HEK293 (cell line): ENCODE data around the gene GMPR.

Source experiments
- CTCF ChIA-PET: fragments of 350-600 bp; formaldehyde crosslinking; extraction: SDS; loops from one replicate; lab custom pipeline; 2021; ENCODE audit warnings: antibody characterized with exemption; lab: Yijun Ruan, JAX
- POLR2A ChIA-PET: fragments of 300-600 bp; formaldehyde crosslinking; extraction: SDS; loops from one replicate; lab custom pipeline; 2020; ENCODE audit warnings: antibody characterized with exemption, inconsistent platforms; lab: Yijun Ruan, JAX
- H3K27ac ChIP-seq: fragments of 200-500 bp; sonication (Bioruptor generic); 2 replicates; pipeline ENCODE4 v1.5.1; 2014; ENCODE audit warnings: low read depth, low read length, control low read depth, inconsistent platforms; ENCODE audit errors: extremely low read depth
- H3K36me3 ChIP-seq, 2 experiments: fragments of 200-500 bp in 1 of 2; sonication (Bioruptor generic) in 1 of 2; 1 replicate in 1 of 2; 2 replicates in 1 of 2; pipeline ENCODE4 v1.5.1; 2014 to 2017; ENCODE audit warnings: inconsistent platforms in 2 of 2, low read length in 2 of 2; ENCODE audit not compliant: control insufficient read depth in 2 of 2, insufficient read depth in 1 of 2
- H3K4me1 ChIP-seq: fragments of 200-500 bp; sonication (Bioruptor generic); 2 replicates; pipeline ENCODE4 v1.5.1; 2014; ENCODE audit warnings: mild to moderate bottlenecking, low read length, inconsistent platforms; ENCODE audit not compliant: control insufficient read depth, insufficient read depth
- H3K4me3 ChIP-seq: 2 replicates; pipeline ENCODE4 v1.5.1; 2011; ENCODE audit warnings: low read depth, mild to moderate bottlenecking, control low read depth, low read length, moderate library complexity
- H3K9me3 ChIP-seq: fragments of 200-500 bp; sonication (Bioruptor generic); 2 replicates; pipeline ENCODE4 v1.5.1; 2014; ENCODE audit warnings: low read depth, low read length, inconsistent platforms; ENCODE audit not compliant: control insufficient read depth, insufficient read depth
- BCL11B ChIP-seq: fragments of 450-650 bp; formaldehyde crosslinking; IDR thresholded peaks from 2 replicates; pipeline ENCODE4 v1.5.1; 2016; ENCODE audit warnings: low read depth, missing biosample characterization, missing genetic modification characterization
- MZF1 ChIP-seq: fragments of 450-650 bp; formaldehyde crosslinking; IDR thresholded peaks from 2 replicates; pipeline ENCODE4 v1.5.1; 2017; ENCODE audit warnings: missing biosample characterization, missing genetic modification characterization, borderline replicate concordance
- PRDM1 ChIP-seq: fragments of 450-650 bp; formaldehyde crosslinking; IDR thresholded peaks from 2 replicates; pipeline ENCODE4; 2016; ENCODE audit warnings: missing biosample characterization, missing genetic modification characterization
- TRIM28 ChIP-seq: IDR thresholded peaks from 2 replicates; pipeline ENCODE4 v1.6.1; 2011; ENCODE audit warnings: low read length, control low read depth, borderline replicate concordance
- ZBTB20 ChIP-seq: fragments of 450-650 bp; formaldehyde crosslinking; IDR thresholded peaks from 2 replicates; pipeline ENCODE4 v1.5.1; 2016; ENCODE audit warnings: missing biosample characterization, missing genetic modification characterization
- ZBTB21 ChIP-seq: fragments of 450-650 bp; formaldehyde crosslinking; IDR thresholded peaks from 2 replicates; pipeline ENCODE4 v1.5.1; 2017; ENCODE audit warnings: missing biosample characterization, missing genetic modification characterization
- ZEB2 ChIP-seq: fragments of 450-650 bp; formaldehyde crosslinking; IDR thresholded peaks from 2 replicates; pipeline ENCODE4 v1.5.1; 2016; ENCODE audit warnings: missing biosample characterization, missing genetic modification characterization
- ZFHX2 ChIP-seq: fragments of 450-650 bp; formaldehyde crosslinking; conservative IDR thresholded peaks from 2 replicates; pipeline ENCODE4 v1.5.1; 2016; ENCODE audit warnings: missing biosample characterization, missing genetic modification characterization
- ZFP3 ChIP-seq: fragments of 450-650 bp; formaldehyde crosslinking; IDR thresholded peaks from 2 replicates; pipeline ENCODE4 v1.5.1; 2016; ENCODE audit warnings: low read depth, missing biosample characterization, missing genetic modification characterization
- ZNF10 ChIP-seq: fragments of 450-650 bp; formaldehyde crosslinking; IDR thresholded peaks from 2 replicates; pipeline ENCODE4 v1.5.1; 2017; ENCODE audit warnings: missing biosample characterization, missing genetic modification characterization
- ZNF114 ChIP-seq: fragments of 450-650 bp; formaldehyde crosslinking; IDR thresholded peaks from 2 replicates; pipeline ENCODE4 v1.5.0; 2017; ENCODE audit warnings: missing biosample characterization, missing genetic modification characterization
- ZNF121 ChIP-seq: fragments of 450-650 bp; formaldehyde crosslinking; IDR thresholded peaks from 2 replicates; pipeline ENCODE4 v1.5.1; 2016; ENCODE audit warnings: missing biosample characterization, missing genetic modification characterization
- ZNF155 ChIP-seq: fragments of 450-650 bp; formaldehyde crosslinking; IDR thresholded peaks from 2 replicates; pipeline ENCODE4 v1.5.1; 2016; ENCODE audit warnings: missing biosample characterization, missing genetic modification characterization
- ZNF2 ChIP-seq: fragments of 450-650 bp; formaldehyde crosslinking; IDR thresholded peaks from 2 replicates; pipeline ENCODE4 v1.5.1; 2016; ENCODE audit warnings: missing biosample characterization, missing genetic modification characterization
- ZNF248 ChIP-seq: fragments of 450-650 bp; formaldehyde crosslinking; IDR thresholded peaks from 2 replicates; pipeline ENCODE4 v1.5.1; 2017; ENCODE audit warnings: missing biosample characterization, missing genetic modification characterization
- ZNF280C ChIP-seq: fragments of 450-650 bp; formaldehyde crosslinking; IDR thresholded peaks from 2 replicates; pipeline ENCODE4 v1.5.1; 2016; ENCODE audit warnings: missing biosample characterization, missing genetic modification characterization
- ZNF292 ChIP-seq: fragments of 450-650 bp; formaldehyde crosslinking; IDR thresholded peaks from 2 replicates; pipeline ENCODE4 v1.5.1; 2016; ENCODE audit warnings: low read depth, missing biosample characterization, missing genetic modification characterization, borderline replicate concordance
- ZNF354C ChIP-seq: fragments of 450-650 bp; formaldehyde crosslinking; IDR thresholded peaks from 2 replicates; pipeline ENCODE4 v1.5.1; 2016; ENCODE audit warnings: missing biosample characterization, missing genetic modification characterization, low read depth, borderline replicate concordance
- ZNF362 ChIP-seq: fragments of 450-650 bp; formaldehyde crosslinking; IDR thresholded peaks from 2 replicates; pipeline ENCODE4 v1.5.1; 2016; ENCODE audit warnings: missing biosample characterization, missing genetic modification characterization
- ZNF37A ChIP-seq: fragments of 450-650 bp; IDR thresholded peaks from 2 replicates; pipeline ENCODE4 v1.5.1; 2018; ENCODE audit warnings: missing biosample characterization, missing genetic modification characterization
- ZNF394 ChIP-seq: fragments of 450-650 bp; formaldehyde crosslinking; IDR thresholded peaks from 2 replicates; pipeline ENCODE4 v1.5.1; 2016; ENCODE audit warnings: missing biosample characterization, missing genetic modification characterization, mild to moderate bottlenecking, moderate library complexity, borderline replicate concordance
- ZNF558 ChIP-seq: fragments of 450-650 bp; formaldehyde crosslinking; IDR thresholded peaks from 2 replicates; pipeline ENCODE4 v1.5.1; 2016; ENCODE audit warnings: missing biosample characterization, missing genetic modification characterization
- ZNF580 ChIP-seq: fragments of 450-650 bp; formaldehyde crosslinking; IDR thresholded peaks from 2 replicates; pipeline ENCODE4 v1.5.1; 2016; ENCODE audit warnings: missing biosample characterization, missing genetic modification characterization
- ZNF585B ChIP-seq: fragments of 450-650 bp; formaldehyde crosslinking; IDR thresholded peaks from 2 replicates; pipeline ENCODE4 v1.5.1; 2016; ENCODE audit warnings: missing biosample characterization, missing genetic modification characterization
- ZNF624 ChIP-seq: fragments of 450-650 bp; formaldehyde crosslinking; IDR thresholded peaks from 2 replicates; pipeline ENCODE4 v1.5.1; 2017; ENCODE audit warnings: missing biosample characterization, missing genetic modification characterization

The GMPR gene

GRCh38 chr6:16206595-16207037 lies 31.8 kb upstream of the GMPR start (continued):
- TF ChIP-seq ZNF2 = 0 out of 2 replicates have a peak, but pooled peaks have one; percentile 40
- no peak for TF ChIP-seq ZNF624 (tag by site-specific recombination)
- no peak for TF ChIP-seq ZNF280C (tag by site-specific recombination)
- TF ChIP-seq ZNF580 (tag by site-specific recombination) = no peak
- TF ChIP-seq ZNF558 = no peak
- no peak for TF ChIP-seq ZNF394 (tag by site-specific recombination)
- TF ChIP-seq ZEB2 (tag by site-specific recombination) = no peak
- TF ChIP-seq ZNF10 = no peak
- no peak for TF ChIP-seq MZF1 (tag by site-specific recombination)

- POLR2A ChIA-PET = no interaction called here
- no peak for TF ChIP-seq ZNF362 (tag by site-specific recombination)
- TF ChIP-seq ZNF121 (tag by site-specific recombination) = peak; percentile 63
- no peak for TF ChIP-seq ZFP3 (tag by site-specific recombination)
- Histone ChIP-seq H3K27ac (no peak overlapping the region), H3K4me1 (peaks cover 8% of the 10 kb centered on the region), H3K36me3 (no peaks in the 10 kb centered on the region), H3K4me3 (no peak overlapping the region), H3K9me3 (no peaks in the 10 kb centered on the region)
- CTCF ChIA-PET = interaction anchor here (0.7 to 7.2 kb wide), 12 partner anchors 17 to 1233 kb away, joined by 3 to 64 read pairs (median 4); no protein-coding TSS in a partner anchor
These were observed 29.4 kb upstream of the GMPR start for GRCh38 chr6:16208989-16209388.

- no peak overlapping the region for H3K4me3 ChIP-seq
- no peak overlapping the region for H3K27ac ChIP-seq
- H3K9me3 ChIP-seq = no peaks in the 10 kb centered on the region
- POLR2A ChIA-PET = no interaction called here
- H3K4me1 ChIP-seq = peaks cover 7% of the 10 kb centered on the region
- TF ChIP-seq ZBTB20 (tag by site-specific recombination) (no peak), ZNF37A (tag by site-specific recombination) (no peak), ZNF114 (tag by site-specific recombination) (no peak), ZFHX2 (tag by site-specific recombination) (no peak), ZNF354C (tag by site-specific recombination) (no peak)
- TF ChIP-seq, all 188 proteins: peak for 0
- CTCF ChIA-PET = interaction anchor here (0.6 to 7.2 kb wide), 13 partner anchors 10 to 1232 kb away, joined by 3 to 64 read pairs (median 4); partner anchors contain the start of gene MYLIP
- H3K36me3 ChIP-seq = no peaks in the 10 kb centered on the region
These were observed 28.8 kb upstream of the GMPR start for GRCh38 chr6:16209539-16209938.

DNA sequence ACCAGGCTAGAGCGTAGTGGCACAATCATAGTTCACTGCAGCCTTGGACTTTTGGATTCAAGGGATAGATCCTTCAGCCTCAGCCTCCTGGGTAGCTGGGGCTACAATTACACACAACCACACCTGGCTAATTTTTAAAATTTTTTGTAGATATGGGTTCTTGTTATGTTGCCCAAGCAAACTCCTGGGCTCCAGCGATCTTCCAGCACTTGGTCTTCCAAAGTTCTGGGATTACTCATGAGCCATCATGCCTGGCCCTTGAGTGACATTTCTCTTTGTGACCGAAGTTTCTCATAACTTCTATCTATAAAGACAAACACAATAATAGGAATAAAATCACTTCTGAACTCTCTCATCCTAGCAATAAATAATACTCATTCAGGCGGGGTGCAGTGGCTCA lies 26.1 kb upstream of the GMPR start:
- H3K9me3 ChIP-seq = no peaks in the 10 kb centered on the region
- TF ChIP-seq ZBTB21 (tag by site-specific recombination) (no peak), ZNF248 (tag by site-specific recombination) (no peak), ZNF292 (tag by site-specific recombination) (no peak), BCL11B (tag by site-specific recombination) (no peak), PRDM1 (tag by site-specific recombination) (no peak), ZNF585B (tag by site-specific recombination) (no peak), TRIM28 (no peak), ZNF155 (tag by site-specific recombination) (no peak)
- H3K4me1 ChIP-seq = no peaks in the 10 kb centered on the region
- CTCF ChIA-PET = no interaction called here
- no peaks in the 10 kb centered on the region for H3K36me3 ChIP-seq
- POLR2A ChIA-PET = no interaction called here
- no peak overlapping the region for H3K27ac ChIP-seq
- H3K4me3 ChIP-seq = no peak overlapping the region
